GM21423 (cell line): ENCODE data around the gene SLC16A12.
"Not testable (repeated sequence)": the region's sequence is repeated elsewhere in the genome, so short reads cannot be mapped to it uniquely, and the experiment has no call there.

Experiments
- ATAC-seq: cut with Tn5 transposase; IDR thresholded peaks from one replicate; pipeline ENCODE4 v1.9.1; 2021; ENCODE audit warnings: mild to moderate bottlenecking, moderate library complexity; ENCODE audit not compliant: unreplicated experiment

SLC16A12 gene

GRCh38 chr10:89475591-89475998 is 59.8 kb downstream of the SLC16A12 start:
- no peak for ATAC-seq

- no peak for ATAC-seq
Observed at GRCh38 chr10:89475125-89475524, 60.3 kb downstream of the SLC16A12 start.

- no peak for ATAC-seq
Observed at GRCh38 chr10:89474452-89474851, 60.9 kb downstream of the SLC16A12 start.

GRCh38 chr10:89471110-89471809 is 64.1 kb downstream of the SLC16A12 start:
- no peak for ATAC-seq

GRCh38 chr10:89470628-89471027 is 64.8 kb downstream of the SLC16A12 start:
- no peak for ATAC-seq

- ATAC-seq: no peak
Observed at GRCh38 chr10:89469517-89469916, 65.9 kb downstream of the SLC16A12 start.

- ATAC-seq: no peak
Observed at GRCh38 chr10:89468191-89468965, 67.0 kb downstream of the SLC16A12 start.

- ATAC-seq: no peak
Observed at GRCh38 chr10:89466599-89467035, 68.8 kb downstream of the SLC16A12 start.

GRCh38 chr10:89465196-89465595 is 70.2 kb downstream of the SLC16A12 start:
- no peak for ATAC-seq

GRCh38 chr10:89463846-89464537 is 71.4 kb downstream of the SLC16A12 start:
- ATAC-seq: no peak

- no peak for ATAC-seq
Observed at GRCh38 chr10:89458784-89459183, 76.6 kb downstream of the SLC16A12 start.

GRCh38 chr10:89458291-89458690 is 77.1 kb downstream of the SLC16A12 start:
- ATAC-seq: no peak

GRCh38 chr10:89454561-89455347 is 80.6 kb downstream of the SLC16A12 start:
- no peak for ATAC-seq

- no peak for ATAC-seq
Observed at GRCh38 chr10:89452193-89452592, 83.2 kb downstream of the SLC16A12 start.

GRCh38 chr10:89450901-89451300 is 84.5 kb downstream of the SLC16A12 start:
- ATAC-seq: no peak

- not testable (repeated sequence) for ATAC-seq
Observed at GRCh38 chr10:89444819-89445218, 90.6 kb downstream of the SLC16A12 start.

- ATAC-seq: no peak
Observed at GRCh38 chr10:89442289-89442688, 93.1 kb downstream of the SLC16A12 start.

- no peak for ATAC-seq
Observed at GRCh38 chr10:89440226-89441009, 95.0 kb downstream of the SLC16A12 start.

GRCh38 chr10:89438525-89438924 is 96.9 kb downstream of the SLC16A12 start:
- ATAC-seq: no peak

GRCh38 chr10:89431977-89432376 is 103.4 kb downstream of the SLC16A12 start:
- ATAC-seq: no peak
